Activated B cell treated with CpG ODN at 0.5 μM for 24 hours (primary cell): ENCODE data around the gene EFNB3. TPM values are rescaled to one million over a fixed set of nuclear protein-coding genes. Genes with fewer than 3 reads are reported as not detected.

ENCODE experiments used
- ATAC-seq: fragments of 200-7000 bp; cut with Tn5 transposase; one replicate; pipeline ENCODE4 v1.10.0; 2021; ENCODE audit warnings: low read depth, mild to moderate bottlenecking, moderate library complexity
- CTCF ChIA-PET: fragments of 350-600 bp; sonication (Branson Sonifier 250); formaldehyde crosslinking; loops from one replicate; lab custom pipeline; 2021; ENCODE audit warnings: antibody characterized with exemption; lab: Charles Lee
- POLR2A ChIA-PET: fragments of 350-600 bp; sonication (Branson Sonifier 250); formaldehyde crosslinking; loops from one replicate; lab custom pipeline; 2021; ENCODE audit warnings: antibody characterized with exemption; lab: Charles Lee
- DNase-seq: peaks from one replicate; pipeline ENCODE4 v3.0.0; 2022
- H3K27ac Mint-ChIP-seq: one replicate; pipeline ENCODE4 v1.8.0; 2020; ENCODE audit warnings: mixed read lengths
- H3K27me3 Mint-ChIP-seq: one replicate; pipeline ENCODE4 v1.8.0; 2021; ENCODE audit warnings: mixed read lengths
- H3K36me3 Mint-ChIP-seq: one replicate; pipeline ENCODE4 v1.8.0; 2021; ENCODE audit warnings: low read depth, mixed read lengths
- H3K4me1 Mint-ChIP-seq: one replicate; pipeline ENCODE4 v1.8.0; 2021; ENCODE audit warnings: mixed read lengths
- H3K4me3 Mint-ChIP-seq: one replicate; pipeline ENCODE4 v1.8.0; 2020; ENCODE audit warnings: mild to moderate bottlenecking, mixed read lengths
- H3K9me3 Mint-ChIP-seq: one replicate; pipeline ENCODE4 v1.8.0; 2020; ENCODE audit warnings: mixed read lengths
- CTCF ChIP-seq: fragments of 200-600 bp; IDR thresholded peaks from one replicate; pipeline ENCODE4 v1.8.0; 2022; ENCODE audit warnings: antibody characterized with exemption, mild to moderate bottlenecking
- intact Hi-C: fragments of 100-400 bp; cut with micrococcal nuclease; formaldehyde crosslinking; loops from one replicate; pipeline ENCODE4 v1.15.1; 2024
- total RNA-seq: library from RNA; stranded (reverse); gene quantifications from 2 replicates; pipeline ENCODE4 v1.2.3, GENCODE V29; 2022

Gene EFNB3
- total RNA-seq, 1 donor from 2014 or later: not detected

- no peak for TF ChIP-seq CTCF
- intact Hi-C loops: no loop called here
- Mint-ChIP-seq H3K4me1 (peaks cover 8% of the 10 kb centered on the region), H3K4me3 (no peak overlapping the region), H3K27ac (no peak overlapping the region), H3K36me3 (no peaks in the 10 kb centered on the region), H3K9me3 (no peaks in the 10 kb centered on the region), H3K27me3 (peaks cover 10% of the 10 kb centered on the region)
- ChIA-PET POLR2A (no interaction called here), CTCF (no interaction called here)
- DNase-seq (no peak), ATAC-seq (no peak)
These were observed 28.1 kb downstream of the EFNB3 start for GRCh38 chr17:7732981-7733539.

- Mint-ChIP-seq H3K4me1 (no peaks in the 10 kb centered on the region), H3K27me3 (peaks cover 22% of the 10 kb centered on the region), H3K27ac (no peak overlapping the region), H3K9me3 (no peaks in the 10 kb centered on the region), H3K4me3 (no peak overlapping the region), H3K36me3 (no peaks in the 10 kb centered on the region)
- ATAC-seq: no peak
- ChIA-PET CTCF (no interaction called here), POLR2A (no interaction called here)
- no peak for DNase-seq
- intact Hi-C loops: no loop called here
- TF ChIP-seq CTCF: no peak
These were observed 32.6 kb downstream of the EFNB3 start for GRCh38 chr17:7737601-7738000.

- no peak for TF ChIP-seq CTCF
- Mint-ChIP-seq H3K9me3 (no peaks in the 10 kb centered on the region), H3K27me3 (peaks cover 20% of the 10 kb centered on the region), H3K4me1 (no peaks in the 10 kb centered on the region), H3K27ac (no peak overlapping the region), H3K36me3 (no peaks in the 10 kb centered on the region), H3K4me3 (no peak overlapping the region)
- DNase-seq: no peak
- ChIA-PET CTCF (no interaction called here), POLR2A (no interaction called here)
- intact Hi-C loops: no loop called here
- no peak for ATAC-seq
These were observed 34.7 kb downstream of the EFNB3 start for GRCh38 chr17:7739746-7740145.

- no peak for TF ChIP-seq CTCF
- intact Hi-C loops: no loop called here
- Mint-ChIP-seq H3K27ac (no peak overlapping the region), H3K27me3 (peaks cover 20% of the 10 kb centered on the region), H3K36me3 (no peaks in the 10 kb centered on the region), H3K4me1 (no peaks in the 10 kb centered on the region), H3K9me3 (no peaks in the 10 kb centered on the region), H3K4me3 (no peak overlapping the region)
- ChIA-PET POLR2A (no interaction called here), CTCF (no interaction called here)
- ATAC-seq (no peak), DNase-seq (no peak)
These were observed 35.5 kb downstream of the EFNB3 start for GRCh38 chr17:7740481-7741001.

GRCh38 chr17:7742729-7743128 is 37.7 kb downstream of the EFNB3 start:
- no peak for TF ChIP-seq CTCF
- ATAC-seq: no peak
- intact Hi-C loops: loop anchor here (1.0 to 2.0 kb wide), 8 partner anchors 80 to 315 kb away; partner anchors contain the start of genes KDM6B and NAA38
- no peak overlapping the region for H3K27ac Mint-ChIP-seq
- peaks cover 14% of the 10 kb centered on the region for H3K27me3 Mint-ChIP-seq
- H3K4me3 Mint-ChIP-seq: no peak overlapping the region
- H3K4me1 Mint-ChIP-seq: no peaks in the 10 kb centered on the region
- POLR2A ChIA-PET: interaction anchor here (0.9 kb wide), 1 partner anchor 114 kb away, joined by 3 read pairs; the partner anchor contains the start of gene NAA38
- DNase-seq: no peak
- H3K36me3 Mint-ChIP-seq: no peaks in the 10 kb centered on the region
- CTCF ChIA-PET: interaction anchor here (0.6 to 2.8 kb wide), 12 partner anchors 12 to 314 kb away, joined by 3 to 24 read pairs (median 4); partner anchors contain the start of gene TP53
- no peaks in the 10 kb centered on the region for H3K9me3 Mint-ChIP-seq
